CMK (cell line): Measurements from ENCODE around the gene MYLK.
"Not testable (repeated sequence)": the region's sequence is repeated elsewhere in the genome, so short reads cannot be mapped to it uniquely, and the experiment has no call there.

Experiments used
- DNase-seq: peaks from one replicate; pipeline ENCODE4 v3.0.0-alpha.2; 2010; ENCODE audit warnings: low read depth

Gene MYLK

DNA sequence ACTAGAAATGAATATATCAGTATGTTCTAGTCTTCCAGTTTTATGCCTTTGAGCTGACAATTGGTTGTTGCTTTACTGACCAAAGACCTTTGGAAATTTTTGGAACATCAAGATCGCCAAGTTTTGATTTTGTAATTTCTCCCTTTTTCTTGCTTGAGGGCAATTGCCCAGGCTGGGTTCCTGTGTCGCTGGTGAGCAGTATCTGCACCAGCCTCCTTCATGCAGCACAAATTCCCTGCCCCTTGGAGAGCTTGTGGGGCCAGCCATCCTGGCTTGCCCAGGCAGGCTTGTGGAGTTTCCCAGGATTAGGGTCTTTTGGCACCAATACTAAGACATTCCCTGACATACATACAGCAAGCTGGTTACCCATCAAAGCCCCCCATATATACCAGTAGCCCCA is 261.4 kb downstream of the MYLK start:
- DNase-seq = no peak

GRCh38 chr3:123621850-123622189 is 262.3 kb downstream of the MYLK start:
- no peak for DNase-seq

GRCh38 chr3:123621186-123621849 is 262.8 kb downstream of the MYLK start:
- DNase-seq = no peak

DNA sequence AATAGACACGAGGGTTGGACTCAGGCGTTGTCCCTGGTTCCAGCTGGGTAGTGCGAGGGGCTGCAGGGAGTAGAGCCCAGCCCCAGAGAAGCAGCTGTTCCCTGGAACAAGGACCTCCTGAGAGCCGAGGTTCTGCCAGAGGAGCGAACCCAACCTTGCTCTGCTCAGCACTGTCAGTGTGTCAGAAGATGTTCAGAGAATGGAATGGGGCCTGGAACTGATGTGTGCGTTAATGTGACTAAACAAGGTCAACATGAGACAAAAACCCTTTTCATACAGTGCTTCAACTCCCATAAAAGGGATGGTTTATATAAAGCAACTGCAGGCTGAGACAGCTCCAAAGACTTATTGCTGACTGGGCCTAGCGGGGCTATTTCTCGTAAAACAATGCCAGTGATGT is 263.8 kb downstream of the MYLK start:
- DNase-seq = no peak

- DNase-seq = no peak
These were observed 265.2 kb downstream of the MYLK start for GRCh38 chr3:123618768-123619484.

GRCh38 chr3:123618076-123618708 is 265.9 kb downstream of the MYLK start:
- no peak for DNase-seq

DNA sequence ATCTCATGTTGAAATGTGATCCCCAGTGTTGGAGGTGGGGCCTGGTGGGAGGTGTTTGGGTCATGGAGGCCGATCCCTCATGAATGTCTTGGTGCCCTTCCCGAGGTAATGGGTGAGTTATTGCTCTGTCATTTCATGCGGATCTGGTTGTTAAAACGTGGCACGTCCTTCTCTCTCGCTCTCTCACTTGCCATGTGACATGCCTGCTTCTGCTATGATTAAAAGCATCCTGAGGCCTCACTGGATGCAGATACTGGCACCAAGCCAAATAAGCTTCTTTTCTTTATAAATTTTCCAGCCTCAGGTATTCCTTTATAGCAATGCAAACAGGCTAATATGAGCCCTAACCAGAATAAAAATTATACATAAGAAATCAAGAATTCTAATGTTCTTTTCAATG is 267.5 kb downstream of the MYLK start:
- DNase-seq = no peak

- DNase-seq = no peak
These were observed 270.6 kb downstream of the MYLK start for GRCh38 chr3:123613543-123613942.

GRCh38 chr3:123611674-123612073 is 272.5 kb downstream of the MYLK start:
- DNase-seq = not testable (repeated sequence)

GRCh38 chr3:123611082-123611481 is 273.1 kb downstream of the MYLK start:
- no peak for DNase-seq

DNA sequence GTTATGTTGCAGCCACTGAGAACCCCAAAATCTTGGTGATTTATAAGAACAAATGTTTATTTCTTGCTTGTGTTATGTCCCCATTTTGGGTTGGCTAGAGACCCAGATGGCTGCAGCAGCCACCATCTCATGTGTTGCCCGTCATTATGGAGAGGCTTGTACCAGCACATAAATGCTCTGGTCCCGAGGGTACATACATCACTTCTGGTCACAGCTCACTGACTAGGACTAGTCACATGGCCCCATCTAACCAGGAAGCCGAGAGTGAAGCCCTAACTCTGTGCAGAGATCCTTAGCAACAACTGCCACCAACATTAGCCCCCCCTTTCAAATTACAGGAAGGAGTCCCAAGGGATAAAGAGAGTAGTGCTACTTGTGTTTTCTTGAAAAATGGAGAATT is 273.8 kb downstream of the MYLK start:
- DNase-seq = no peak

GRCh38 chr3:123609063-123609462 is 275.1 kb downstream of the MYLK start:
- no peak for DNase-seq

- DNase-seq = no peak
These were observed 275.7 kb downstream of the MYLK start for GRCh38 chr3:123608263-123608937.

DNA sequence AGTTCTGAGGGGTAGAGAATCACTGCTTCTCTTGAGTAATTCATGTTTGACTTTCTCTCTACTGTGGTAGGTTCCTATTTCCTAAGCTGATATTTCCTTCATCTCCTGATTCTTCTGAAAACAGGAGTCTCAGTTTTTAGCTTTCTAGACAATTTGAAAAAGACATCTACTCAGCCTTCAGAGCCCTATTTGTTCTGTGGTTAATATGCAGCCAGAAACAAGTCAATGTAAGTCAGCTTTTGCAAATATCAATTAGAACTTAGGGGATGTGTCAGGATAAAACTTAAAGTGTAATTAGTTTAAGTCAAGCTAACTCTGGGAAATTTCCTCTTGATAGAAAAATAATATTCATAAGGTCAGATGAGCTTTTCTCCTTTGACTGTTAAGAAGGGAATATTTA is 277.6 kb downstream of the MYLK start:
- DNase-seq = no peak

DNA sequence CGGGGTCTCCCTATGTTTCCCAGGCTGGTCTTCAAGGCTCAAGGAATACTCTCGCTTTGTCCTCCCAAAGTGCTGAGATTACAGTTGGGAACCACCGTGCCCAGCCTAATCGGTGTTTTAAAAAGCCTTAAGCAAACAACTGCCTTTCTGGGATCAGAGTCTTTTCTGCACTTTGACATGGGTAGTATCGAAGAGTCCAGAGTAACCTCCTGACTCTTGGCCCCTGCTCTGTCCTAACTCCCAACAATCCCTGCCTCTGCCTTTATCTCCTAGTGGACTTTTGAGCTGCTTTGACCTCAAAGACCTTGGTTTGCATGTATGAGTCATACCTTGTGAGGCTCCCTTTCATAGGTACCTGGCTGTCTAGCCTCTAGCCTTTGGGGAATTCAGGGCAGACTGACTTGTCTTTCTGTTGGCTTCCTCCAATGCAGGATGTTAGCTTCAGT is 278.3 kb downstream of the MYLK start:
- DNase-seq = no peak

DNA sequence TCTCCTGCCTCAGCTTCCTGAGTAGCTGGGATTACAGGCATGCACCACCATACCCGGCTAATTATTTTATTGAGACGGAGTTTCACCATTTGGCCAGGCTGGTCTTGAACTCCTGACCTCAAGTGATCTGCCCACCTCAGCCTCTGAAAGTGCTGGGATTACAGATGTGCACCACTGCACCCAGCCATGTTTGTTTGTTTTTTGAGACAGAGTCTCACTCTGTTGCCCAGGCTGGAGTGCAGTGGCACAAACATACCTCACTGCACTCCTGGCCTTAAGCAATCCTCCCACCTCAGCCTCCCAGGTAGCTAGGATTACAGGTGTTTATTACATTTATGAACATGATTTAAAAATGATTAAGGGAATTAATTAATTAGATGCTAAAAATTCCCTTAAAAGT is 281.0 kb downstream of the MYLK start:
- DNase-seq = not testable (repeated sequence)

DNA sequence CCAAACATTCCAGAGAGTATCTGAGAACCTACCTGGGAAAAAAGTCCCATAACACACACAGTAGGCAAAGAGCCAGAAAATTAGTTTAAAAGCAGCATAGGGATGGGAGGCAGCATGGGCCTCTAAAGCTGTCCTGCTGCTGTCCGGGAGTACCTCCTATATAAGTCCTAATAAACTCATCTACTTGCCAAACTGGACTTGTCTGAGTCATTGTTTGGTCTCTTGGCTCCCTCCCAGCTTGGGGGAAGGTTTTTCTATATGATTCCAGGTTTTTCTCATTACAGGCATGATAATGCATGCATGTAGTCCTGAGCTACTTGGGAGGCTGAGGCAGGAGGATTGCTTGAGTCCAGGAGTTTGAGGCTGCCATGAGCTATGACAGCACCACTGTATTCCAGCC is 281.8 kb downstream of the MYLK start:
- no peak for DNase-seq

- not testable (repeated sequence) for DNase-seq
These were observed 283.3 kb downstream of the MYLK start for GRCh38 chr3:123600863-123601262.

- DNase-seq = no peak
These were observed 286.6 kb downstream of the MYLK start for GRCh38 chr3:123597561-123597960.

DNA sequence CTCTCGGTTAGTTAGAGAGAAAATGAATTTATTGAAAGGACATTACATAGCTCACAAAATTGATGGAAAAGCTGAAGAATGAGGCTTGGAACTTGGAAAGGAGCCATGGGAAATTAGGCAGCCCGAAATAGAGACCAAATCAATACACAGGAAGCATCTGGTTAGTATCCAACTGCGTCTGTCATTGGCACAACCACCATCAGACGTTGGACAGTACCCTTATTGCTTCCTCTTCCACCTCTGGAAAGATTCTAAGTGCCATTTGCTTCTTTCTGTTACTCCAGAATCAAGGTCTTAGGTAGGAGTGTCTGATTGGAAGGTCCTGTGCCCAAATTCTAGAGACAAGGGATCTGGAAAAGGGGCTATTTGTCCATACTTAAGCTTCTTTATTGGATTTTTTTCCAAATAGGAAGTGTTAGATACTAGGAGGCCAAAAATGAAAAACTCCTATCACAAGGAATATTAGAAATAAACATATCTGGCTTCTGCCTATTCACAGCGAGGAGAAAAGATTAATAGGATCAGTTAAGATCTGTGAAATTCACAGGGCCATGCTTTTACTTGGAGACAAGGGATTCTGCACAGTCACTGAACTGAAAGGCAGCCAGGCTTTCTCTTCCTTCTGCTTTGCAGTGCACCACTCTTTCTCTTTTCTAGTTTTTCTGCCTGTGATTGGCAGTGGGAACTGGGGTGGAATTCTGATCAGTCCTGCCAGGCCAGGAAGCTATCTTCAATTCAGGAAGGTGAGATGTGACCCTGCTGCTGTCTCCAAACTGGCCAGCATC is 288.5 kb downstream of the MYLK start:
- DNase-seq = no peak

DNA sequence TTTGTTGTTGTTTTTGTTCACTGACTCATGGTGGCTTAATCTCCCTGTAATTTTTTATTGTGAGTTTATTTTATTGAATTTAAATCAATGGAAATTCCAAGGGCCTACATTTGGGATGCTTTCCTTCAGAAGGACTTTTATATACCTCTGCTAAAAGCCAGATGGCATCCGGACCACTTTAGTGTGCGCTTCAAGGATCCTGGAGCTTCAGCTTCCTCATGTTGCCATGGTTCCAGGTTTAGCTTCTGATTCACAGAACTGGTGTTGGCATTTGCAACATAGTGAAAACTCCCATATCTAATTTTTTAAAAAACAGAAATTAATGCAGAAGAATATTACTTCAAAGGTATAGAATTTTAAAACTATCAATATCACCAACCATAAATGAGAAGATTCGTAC is 290.8 kb downstream of the MYLK start:
- no peak for DNase-seq
